GM13976 (cell line): ENCODE data around the gene NPTXR.

Experiments
- DNase-seq: peaks from one replicate; pipeline ENCODE4 v3.0.0; 2012; ENCODE audit warnings: low spot score
- CTCF ChIP-seq: IDR thresholded peaks from 2 replicates; pipeline ENCODE4 v1.5.1; 2012; ENCODE audit warnings: borderline replicate concordance, mild to moderate bottlenecking; ENCODE audit not compliant: insufficient read depth; ENCODE audit errors: extremely low read depth, missing control alignments, control extremely low read depth
- in situ Hi-C: fragments of 300-500 bp; cut with MboI; formaldehyde crosslinking; loops from one replicate; pipeline ENCODE4 v1.12.0; 2022; ENCODE audit warnings: low sequenced_read_pairs, mixed read lengths, inconsistent platforms; ENCODE audit not compliant: unreplicated experiment

The NPTXR gene

GRCh38 chr22:38843201-38843656, 599 bp downstream of the NPTXR start:
- peak; percentile 69 for DNase-seq
- TF ChIP-seq CTCF, result no peak
- in situ Hi-C loops, result no loop called here

- DNase-seq, result no peak
- no peak for TF ChIP-seq CTCF
- in situ Hi-C loops, result no loop called here
These were observed 1.2 kb downstream of the NPTXR start for GRCh38 chr22:38842512-38843200.

- TF ChIP-seq CTCF, result no peak
- in situ Hi-C loops, result no loop called here
- no peak for DNase-seq
These were observed 2.2 kb downstream of the NPTXR start for GRCh38 chr22:38841635-38842034.

- no peak for DNase-seq
- in situ Hi-C loops, result no loop called here
- no peak for TF ChIP-seq CTCF
These were observed 2.6 kb downstream of the NPTXR start for GRCh38 chr22:38841211-38841610.

GRCh38 chr22:38840129-38840528, 3.7 kb downstream of the NPTXR start:
- no peak for TF ChIP-seq CTCF
- in situ Hi-C loops, result no loop called here
- DNase-seq, result no peak

GRCh38 chr22:38839686-38840085, 4.1 kb downstream of the NPTXR start:
- no peak for DNase-seq
- in situ Hi-C loops, result no loop called here

More at GRCh38 chr22:38839686-38840085, 4.1 kb downstream of the NPTXR start:
- no peak for TF ChIP-seq CTCF
